NCI-H526 treated with DMSO at 0.1 percent for 48 hours (cell line): Measurements from ENCODE around the gene PIM3.

Experiments
- DNase-seq: peaks from one replicate; lab custom pipeline; 2025; lab: John Stamatoyannopoulos, UW

PIM3 gene

GRCh38 chr22:49955581-49956417 is 4.8 kb upstream of the PIM3 start:
- DNase-seq = no peak

- DNase-seq = no peak
These were observed 4.2 kb upstream of the PIM3 start for GRCh38 chr22:49956418-49956770.

DNA sequence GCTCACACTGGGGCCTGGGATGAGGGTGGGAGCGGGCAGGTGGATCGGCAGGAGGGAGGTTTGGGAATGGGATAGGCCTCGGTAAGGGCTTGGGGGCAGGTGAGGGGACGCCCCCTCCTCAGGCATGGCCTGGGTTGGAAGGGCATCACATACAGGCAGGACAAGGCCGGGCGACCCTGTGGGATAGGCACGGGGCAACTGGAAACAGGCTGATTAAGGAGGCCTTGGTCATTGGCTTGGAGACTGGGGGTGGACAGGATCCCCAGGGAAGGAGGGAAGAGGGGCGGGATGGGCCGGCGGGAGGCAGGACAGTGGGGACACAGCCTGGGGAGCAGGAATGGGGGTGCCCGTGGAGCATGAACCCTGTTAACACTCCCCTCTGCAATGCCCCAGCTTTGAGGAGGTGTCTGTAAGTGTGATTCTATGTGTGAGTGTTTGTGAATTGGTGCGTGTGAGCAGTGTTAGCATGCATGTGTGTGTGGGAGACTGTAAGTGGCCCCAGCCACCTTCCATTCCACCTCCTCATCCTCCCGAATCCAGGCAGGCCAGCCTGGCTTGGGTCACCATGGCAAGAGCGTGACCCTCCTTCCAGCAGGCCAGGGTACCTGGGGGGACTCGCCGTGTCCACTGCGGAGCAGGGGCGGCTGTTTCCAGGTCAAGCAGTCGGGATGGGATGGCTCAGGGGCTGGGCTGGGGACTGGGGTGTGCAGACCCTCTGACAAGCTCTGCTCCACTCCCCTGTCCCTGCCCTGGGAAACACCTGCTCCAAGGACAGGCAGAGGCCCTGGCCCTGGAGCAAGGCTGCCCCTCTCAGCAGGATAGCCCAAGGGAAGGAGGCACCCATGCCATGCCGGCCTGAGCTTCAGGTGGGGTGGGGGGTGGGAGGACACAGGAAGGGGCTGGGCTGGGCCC is 3.4 kb upstream of the PIM3 start:
- DNase-seq = no peak

GRCh38 chr22:49957826-49958365 is 2.7 kb upstream of the PIM3 start:
- DNase-seq = no peak

DNA sequence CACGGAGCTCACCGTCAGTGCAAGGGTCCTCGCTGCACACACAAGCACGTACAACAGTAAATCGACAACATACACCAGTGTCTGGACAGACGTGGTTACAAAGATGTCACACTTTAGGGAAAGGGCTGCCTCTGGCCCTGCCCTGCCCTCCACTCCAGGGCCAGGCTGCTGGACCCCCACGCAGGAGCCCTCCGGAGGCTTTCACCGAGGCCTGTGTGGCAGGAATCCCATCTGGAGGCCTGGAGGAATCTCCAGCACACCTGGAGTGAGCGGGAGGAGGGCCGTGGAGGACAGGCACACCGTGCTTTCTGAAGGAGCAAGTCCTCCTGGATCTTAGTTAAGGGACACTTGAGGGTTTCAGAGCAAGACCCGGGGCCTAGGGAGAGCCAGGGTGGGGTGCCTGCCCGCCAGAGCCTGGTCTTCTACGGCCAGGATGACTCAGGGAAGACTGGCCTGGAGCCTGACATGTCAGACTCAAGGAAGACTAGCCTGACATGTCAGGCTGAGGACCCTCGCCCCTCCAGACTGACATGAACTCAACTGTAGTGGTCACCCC is 2.1 kb upstream of the PIM3 start:
- DNase-seq = no peak

GRCh38 chr22:49958931-49959781 is 1.4 kb upstream of the PIM3 start:
- DNase-seq = no peak

GRCh38 chr22:49959782-49960158 is 802 bp upstream of the PIM3 start:
- no peak for DNase-seq

- DNase-seq = no peak
These were observed 531 bp downstream of the PIM3 start for GRCh38 chr22:49961005-49961600.

- no peak for DNase-seq
These were observed 1.0 kb downstream of the PIM3 start for GRCh38 chr22:49961601-49962011.

DNA sequence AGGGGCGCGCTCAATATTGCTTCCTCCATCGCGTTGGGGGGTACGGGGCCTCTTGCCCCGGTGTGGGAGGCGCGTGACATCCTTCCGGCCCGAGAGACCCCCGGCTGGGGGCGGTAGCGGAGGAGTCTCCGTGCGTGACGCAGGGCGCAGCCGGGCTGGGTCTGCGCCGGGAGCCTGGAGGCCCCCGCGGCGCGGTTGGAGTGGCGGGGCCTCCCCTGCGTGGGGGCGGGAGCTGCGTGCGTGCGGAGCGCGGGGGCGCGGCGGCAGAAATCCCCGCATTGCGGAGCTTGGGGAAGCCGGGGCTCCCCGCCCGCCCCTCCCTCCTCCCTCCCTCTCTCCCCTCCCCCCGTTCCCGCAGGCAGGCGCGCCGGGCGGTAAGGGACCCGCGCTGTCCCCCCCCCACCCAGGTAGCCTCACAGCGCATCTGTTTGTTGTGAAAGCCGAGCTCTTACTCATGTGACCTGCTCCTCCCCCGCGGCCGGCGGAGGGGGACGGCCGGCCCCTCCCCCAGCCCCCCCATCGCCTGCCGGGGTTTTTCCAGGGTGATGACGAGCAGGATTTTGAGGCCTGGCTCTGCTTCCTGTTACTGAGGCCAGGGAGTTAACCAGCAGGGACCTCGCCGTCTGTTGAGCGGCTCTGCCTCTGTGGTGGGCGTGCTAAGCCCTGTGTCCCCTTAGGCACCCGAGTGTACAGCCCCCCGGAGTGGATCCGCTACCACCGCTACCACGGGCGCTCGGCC is 1.6 kb downstream of the PIM3 start:
- DNase-seq = peak; percentile 19

DNA sequence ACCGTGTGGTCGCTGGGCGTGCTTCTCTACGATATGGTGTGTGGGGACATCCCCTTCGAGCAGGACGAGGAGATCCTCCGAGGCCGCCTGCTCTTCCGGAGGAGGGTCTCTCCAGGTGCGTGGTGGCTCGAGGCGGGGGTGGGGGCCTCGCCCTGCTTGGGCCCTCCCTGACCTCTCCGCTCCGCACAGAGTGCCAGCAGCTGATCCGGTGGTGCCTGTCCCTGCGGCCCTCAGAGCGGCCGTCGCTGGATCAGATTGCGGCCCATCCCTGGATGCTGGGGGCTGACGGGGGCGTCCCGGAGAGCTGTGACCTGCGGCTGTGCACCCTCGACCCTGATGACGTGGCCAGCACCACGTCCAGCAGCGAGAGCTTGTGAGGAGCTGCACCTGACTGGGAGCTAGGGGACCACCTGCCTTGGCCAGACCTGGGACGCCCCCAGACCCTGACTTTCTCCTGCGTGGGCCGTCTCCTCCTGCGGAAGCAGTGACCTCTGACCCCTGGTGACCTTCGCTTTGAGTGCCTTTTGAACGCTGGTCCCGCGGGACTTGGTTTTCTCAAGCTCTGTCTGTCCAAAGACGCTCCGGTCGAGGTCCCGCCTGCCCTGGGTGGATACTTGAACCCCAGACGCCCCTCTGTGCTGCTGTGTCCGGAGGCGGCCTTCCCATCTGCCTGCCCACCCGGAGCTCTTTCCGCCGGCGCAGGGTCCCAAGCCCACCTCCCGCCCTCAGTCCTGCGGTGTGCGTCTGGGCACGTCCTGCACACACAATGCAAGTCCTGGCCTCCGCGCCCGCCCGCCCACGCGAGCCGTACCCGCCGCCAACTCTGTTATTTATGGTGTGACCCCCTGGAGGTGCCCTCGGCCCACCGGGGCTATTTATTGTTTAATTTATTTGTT is 2.4 kb downstream of the PIM3 start:
- no peak for DNase-seq

- no peak for DNase-seq
These were observed 3.1 kb downstream of the PIM3 start for GRCh38 chr22:49963647-49964026.

DNA sequence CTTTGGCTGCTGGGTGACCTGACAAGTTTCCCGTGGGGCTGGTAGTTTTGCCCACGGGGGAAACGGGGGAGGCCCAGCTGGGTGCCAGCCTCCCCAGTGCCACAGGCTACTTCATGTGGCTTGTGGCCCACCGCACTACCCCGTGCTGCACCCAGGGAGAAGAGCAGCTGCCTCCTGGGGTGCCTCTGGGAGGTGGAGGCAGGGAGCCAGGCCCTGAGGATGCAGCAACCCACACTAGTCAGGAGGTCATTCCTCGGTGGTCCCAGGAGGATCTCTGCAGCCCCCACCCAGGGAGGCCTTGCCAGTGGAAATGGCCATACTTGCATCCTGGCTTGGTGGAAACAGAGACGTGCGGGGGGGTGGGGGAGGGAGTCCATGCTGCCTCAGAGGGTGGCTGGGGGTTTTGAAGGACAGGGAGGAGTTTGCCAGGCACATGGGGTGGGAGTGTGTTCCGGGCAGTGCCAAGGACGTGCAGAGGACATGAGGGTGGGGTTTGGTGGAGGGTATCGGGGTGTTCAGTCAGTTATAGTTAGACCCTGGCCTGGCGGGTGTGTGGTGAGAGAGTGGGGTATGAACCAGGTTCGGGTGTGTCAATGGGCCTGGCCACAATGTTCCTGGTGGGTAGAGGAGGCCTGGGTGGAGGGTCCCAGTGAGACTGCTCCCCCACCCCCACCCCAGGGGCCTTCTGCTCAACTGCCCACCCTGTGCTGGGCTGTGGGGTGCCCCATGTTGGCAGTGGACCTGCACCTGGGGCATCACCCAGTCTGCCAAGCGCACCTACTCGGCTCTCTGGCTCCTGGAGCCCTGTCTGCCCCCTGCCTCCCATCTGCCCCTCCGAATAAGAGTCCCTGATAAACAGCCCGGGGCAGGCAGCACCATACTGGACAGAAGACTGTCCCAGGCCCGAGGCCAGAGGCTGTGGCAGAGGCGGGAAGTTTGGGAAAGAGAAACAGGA is 3.8 kb downstream of the PIM3 start:
- no peak for DNase-seq

DNA sequence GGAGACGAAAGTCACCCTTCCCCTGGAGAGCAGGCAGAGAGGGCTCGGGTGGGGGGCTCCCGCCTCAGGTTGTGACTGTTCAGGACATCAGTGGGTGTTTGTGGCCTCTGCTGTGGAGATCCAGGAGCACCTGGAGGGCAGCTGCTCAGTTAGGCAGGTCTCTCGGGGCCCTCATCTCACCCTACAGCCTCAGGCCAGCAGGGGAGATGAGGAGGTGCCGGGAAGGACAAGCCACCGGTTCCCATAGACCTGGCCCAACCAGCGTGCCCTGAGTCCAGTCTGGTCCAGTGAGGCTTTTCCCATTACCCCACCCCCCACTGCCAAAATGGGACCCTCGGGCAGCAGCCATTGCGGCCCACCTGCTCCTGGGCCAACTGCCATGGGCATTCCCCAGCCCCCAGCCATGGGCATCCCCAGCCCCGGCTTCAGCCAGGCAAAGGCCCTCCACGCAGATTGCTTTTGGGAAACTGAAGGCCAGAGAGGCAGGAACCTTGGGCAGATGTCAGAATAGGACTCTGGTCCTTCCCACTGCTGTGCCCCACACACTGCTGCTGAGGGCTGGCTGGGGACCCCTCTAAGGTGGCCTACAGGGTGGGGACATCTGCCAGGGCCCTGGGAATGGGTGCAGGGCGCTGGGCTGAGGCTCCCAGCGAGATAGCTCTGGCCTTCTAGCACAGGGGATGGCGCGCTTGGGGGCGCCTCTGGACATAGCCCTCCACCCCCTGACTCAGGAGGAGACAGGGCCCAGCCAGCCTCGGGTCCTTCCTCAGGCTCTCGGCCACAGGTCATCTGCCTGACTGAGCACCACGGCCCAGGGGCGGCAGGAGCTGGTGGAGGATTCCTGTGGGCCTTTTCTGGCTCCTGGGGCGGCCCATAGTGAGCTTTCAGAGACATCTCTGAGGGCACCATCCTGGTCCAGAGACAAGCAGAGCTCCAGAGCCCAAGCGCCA is 4.8 kb downstream of the PIM3 start:
- DNase-seq = no peak

- DNase-seq = no peak
These were observed 5.6 kb downstream of the PIM3 start for GRCh38 chr22:49966041-49966773.
